Adrenal gland (tissue), 12 donors: Measurements from ENCODE around the gene SH2D4B. TPM values are rescaled to one million over a fixed set of nuclear protein-coding genes. Genes with fewer than 3 reads are reported as not detected.

ENCODE experiments used
- DNase-seq, 7 donors: peaks; one replicate each; pipeline ENCODE4 v3.0.0-alpha.2; 2019 to 2020
- H3K27ac ChIP-seq, 5 donors: fragments of 200-600 bp; sonication (generic) in 4 of 5; 1 replicate in 3 of 5; 2 replicates in 2 of 5; pipeline versions ENCODE4 v1.5.1 to v1.8.0; 2016 to 2020; ENCODE audit warnings: mild to moderate bottlenecking in 1 of 5
- H3K27me3 ChIP-seq: fragments of 200-600 bp; 2 replicates; pipeline ENCODE4 v1.8.0; 2021
- H3K36me3 ChIP-seq, 2 donors: fragments of 200-600 bp; replicated peaks in 1 of 2; 1 replicate in 1 of 2; 2 replicates in 1 of 2; pipeline versions ENCODE4 v1.5.1 to v1.8.0; 2018 to 2022
- H3K4me1 ChIP-seq, 2 donors: fragments of 200-600 bp; replicated peaks in 1 of 2; 1 replicate in 1 of 2; 2 replicates in 1 of 2; pipeline versions ENCODE4 v1.5.1 to v1.8.0; 2018 to 2021
- H3K4me3 ChIP-seq, 4 donors: fragments of 200-600 bp; sonication (generic) in 3 of 4; one replicate each; pipeline ENCODE4 v1.5.1; 2016 to 2018
- H3K9me3 ChIP-seq, 3 donors: fragments of 200-600 bp; sonication (generic) in 1 of 3; replicated peaks in 1 of 3; 1 replicate in 2 of 3; 2 replicates in 1 of 3; pipeline versions ENCODE4 v1.5.1 to v1.8.0; 2016 to 2021
- CTCF ChIP-seq, 6 experiments: fragments of 450-650 bp in 4 of 6; fragments of 200-600 bp in 2 of 6; sonication (generic) in 1 of 6; IDR thresholded peaks; 1 replicate in 5 of 6; 2 replicates in 1 of 6; pipeline versions ENCODE4 v1.5.1 to v1.8.0; 2016 to 2021; ENCODE audit warnings: antibody characterized with exemption in 6 of 6, mild to moderate bottlenecking in 2 of 6, moderate library complexity in 1 of 6
- POLR2A ChIP-seq, 2 donors: fragments of 450-650 bp; IDR thresholded peaks; one replicate each; pipeline ENCODE4 v1.6.1; 2017; ENCODE audit warnings: antibody characterized with exemption in 2 of 2, mild to moderate bottlenecking in 2 of 2, moderate library complexity in 1 of 2
- WGBS, 4 donors: extraction: QIAGEN DNeasy Blood & Tissue Kit in 2 of 4; methylation state at CpG; one replicate each; pipeline versions ENCODE4 v1.1.5 to v1.1.7; 2013 to 2017; 5-methylcytosine and 5-hydroxymethylcytosine counted together
- intact Hi-C, 2 donors: fragments of 100-400 bp; cut with DNase I; formaldehyde crosslinking; loops; one replicate each; pipeline versions ENCODE4 v1.14.1 to v1.15.0; 2022 to 2023
- polyA plus RNA-seq, 3 donors: library from polyadenylated mRNA; stranded (reverse); fragments of 200-250 nt in 2 of 3; fragments of 350-450 nt in 1 of 3; fragmentation: Illumina TruSeq in 1 of 3; extraction: RNeasy Lipid Tissue Mini Kit (QIAGEN cat#74804) in 1 of 3; gene quantifications; one replicate each; pipeline ENCODE4 v1.2.3, GENCODE V29; 2013 to 2014
- total RNA-seq, 9 donors: library from RNA; depleted of rRNA in 4 of 9; stranded (reverse); fragments of >200 nt in 4 of 9; fragments of 120-200 nt in 1 of 9; fragmentation: NEBNext Ultra II Directional in 1 of 9; extraction: Animal tissue kit (Norgen Biotek cat#: 25700) in 1 of 9; gene quantifications; one replicate each; pipeline versions ENCODE4 v1.1.0 to v1.2.4, GENCODE V29; 2013 to 2023
- donor health status: healthy with polysubstance abuse.
- donor health status: Bipolar disorder and iron deficiency.
- donor health status: DM: yes; HTN: yes; CAD: no.
- donor health status: DM: no; HTN: no; CAD: no.
- donor health status: DM: no; HTN: no; CAD: no.
- donor health status: DM: yes; HTN: yes; CAD: no.

SH2D4B gene
- total and polyA plus RNA-seq, 12 donors: 0.06 to 0.35 (median 0.07) TPM; not detected in 9

DNA sequence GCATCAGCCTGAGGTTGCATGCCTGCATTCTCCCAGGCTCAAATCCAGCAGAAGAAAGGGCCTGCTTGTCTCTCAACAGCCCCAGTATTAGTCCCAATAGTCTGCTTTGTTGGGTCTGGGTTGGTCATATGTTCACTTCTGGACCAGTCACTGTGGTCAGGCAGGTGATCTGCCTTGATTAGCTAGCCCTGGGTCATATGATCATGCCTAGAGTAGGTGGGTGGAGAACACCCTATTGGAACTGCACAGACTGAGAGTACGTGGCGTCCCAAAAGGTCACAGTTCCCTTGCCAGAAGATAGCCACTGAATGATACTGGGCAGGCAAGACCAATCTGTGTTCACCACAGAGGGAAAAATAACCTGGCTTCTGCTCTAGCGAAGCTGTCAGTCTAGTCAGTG lies 80.1 kb downstream of the SH2D4B start:
- no peak for DNase-seq
- TF ChIP-seq CTCF (IDR thresholded peaks at IDR 0.05) (no peak), POLR2A (IDR thresholded peaks at IDR 0.05) (no peak)
- Histone ChIP-seq H3K27ac (no peak overlapping the region), H3K36me3 (no peaks in the 10 kb centered on the region), H3K27me3 (no peaks in the 10 kb centered on the region), H3K4me1 (no peaks in the 10 kb centered on the region), H3K4me3 (no peak overlapping the region), H3K9me3 (no peaks in the 10 kb centered on the region)
- WGBS, 4 donors: 76 to 93% (median 86%) methylated on average over 3 of the region's 3 CpGs
- intact Hi-C loops: no loop called here

DNA sequence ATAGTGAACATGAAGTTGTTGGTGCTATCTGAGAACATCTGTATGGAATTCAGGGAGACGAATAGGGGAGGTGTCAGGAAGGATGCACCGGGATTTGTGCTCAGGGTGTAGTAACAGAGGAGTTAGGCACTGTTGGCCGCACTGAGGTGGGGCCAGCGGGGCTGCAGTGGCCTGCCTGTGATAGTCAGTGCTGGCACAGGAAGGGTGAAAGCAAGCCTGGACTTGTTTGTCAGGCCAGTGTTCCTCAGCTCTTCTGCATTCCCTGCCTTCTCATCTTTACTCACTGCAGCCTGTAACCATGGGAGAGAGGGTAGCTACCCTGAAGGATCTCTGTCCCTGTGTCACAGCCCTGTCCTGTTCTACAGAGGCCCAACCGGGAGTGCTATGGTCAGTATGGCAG lies 81.3 kb downstream of the SH2D4B start:
- no peak overlapping the region for H3K27ac ChIP-seq
- DNase-seq: no peak
- H3K4me1 ChIP-seq: no peaks in the 10 kb centered on the region
- no peaks in the 10 kb centered on the region for H3K27me3 ChIP-seq
- TF ChIP-seq CTCF (IDR thresholded peaks at IDR 0.05) (no peak), POLR2A (IDR thresholded peaks at IDR 0.05) (no peak)
- no peaks in the 10 kb centered on the region for H3K36me3 ChIP-seq
- H3K4me3 ChIP-seq: no peak overlapping the region
- H3K9me3 ChIP-seq: no peaks in the 10 kb centered on the region
- WGBS, 4 donors: 74 to 95% (median 87%) methylated on average over 5 of the region's 5 CpGs
- intact Hi-C loops: no loop called here

- no peak for DNase-seq
- Histone ChIP-seq H3K27ac (no peak overlapping the region), H3K4me1 (no peaks in the 10 kb centered on the region), H3K4me3 (no peak overlapping the region), H3K9me3 (no peaks in the 10 kb centered on the region), H3K36me3 (no peaks in the 10 kb centered on the region), H3K27me3 (no peaks in the 10 kb centered on the region)
- intact Hi-C loops: no loop called here
- WGBS, 4 donors: 63 to 78% (median 71%) methylated on average over 3 of the region's 3 CpGs
- TF ChIP-seq CTCF (IDR thresholded peaks at IDR 0.05) (no peak), POLR2A (IDR thresholded peaks at IDR 0.05) (no peak)
These were observed 84.5 kb downstream of the SH2D4B start for GRCh38 chr10:80622153-80622552.

DNA sequence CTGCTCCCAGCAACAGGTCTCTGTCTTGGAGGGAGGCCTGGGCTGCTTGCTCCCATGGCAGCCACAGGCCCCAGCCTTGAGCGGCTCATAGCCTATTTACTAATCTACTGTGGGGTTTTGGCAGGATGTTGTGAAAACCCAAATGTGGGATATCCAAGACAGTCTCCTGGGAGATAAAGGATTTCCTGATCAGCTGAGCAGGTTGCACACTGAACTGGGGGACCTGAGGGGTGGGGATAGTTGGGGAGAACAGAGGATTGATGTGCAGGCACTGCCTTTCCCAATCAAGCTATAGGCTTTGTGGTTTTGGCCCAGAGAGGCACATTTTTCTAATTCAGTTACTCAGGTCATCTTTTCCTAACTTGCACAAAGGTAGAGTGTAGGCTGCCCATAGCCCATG lies 92.6 kb downstream of the SH2D4B start:
- DNase-seq: no peak
- H3K4me3 ChIP-seq: no peak overlapping the region
- H3K27me3 ChIP-seq: no peaks in the 10 kb centered on the region
- H3K36me3 ChIP-seq: no peaks in the 10 kb centered on the region
- intact Hi-C loops: no loop called here
- H3K9me3 ChIP-seq: no peaks in the 10 kb centered on the region
- no peak for TF ChIP-seq POLR2A (IDR thresholded peaks at IDR 0.05)
- no peak for TF ChIP-seq CTCF (IDR thresholded peaks at IDR 0.05)
- H3K27ac ChIP-seq: no peak overlapping the region
- H3K4me1 ChIP-seq: no peaks in the 10 kb centered on the region
- WGBS, 4 donors: 77 to 84% methylated on average over 1 of the region's 1 CpG; no CpG with 5 or more reads in 2 of the 4 donors
